HepG2 (cell line): ENCODE data around the gene TBL3. TPM values are rescaled to one million over a fixed set of nuclear protein-coding genes. Genes with fewer than 3 reads are reported as not detected.
A peak's percentile ranks its signal among the peaks of the same experiment; 100 is the strongest.

Source experiments
- ATRX ChIP-seq: sonication (generic); formaldehyde crosslinking; IDR thresholded peaks from 2 replicates; pipeline ENCODE4 v1.4.0; 2020; ENCODE audit warnings: missing genetic modification reagents, borderline replicate concordance
- HNRNPK ChIP-seq: fragments of 200-400 bp; formaldehyde crosslinking; IDR thresholded peaks from 2 replicates; pipeline ENCODE4 v1.6.1; 2018; ENCODE audit warnings: low read length, low read depth, moderate library complexity, mild to moderate bottlenecking; ENCODE audit not compliant: poor library complexity, severe bottlenecking
- KDM5B ChIP-seq: sonication (generic); formaldehyde crosslinking; IDR thresholded peaks from 2 replicates; pipeline ENCODE4 v1.4.0; 2020; ENCODE audit warnings: missing genetic modification reagents, mild to moderate bottlenecking, borderline replicate concordance
- MTA3 ChIP-seq: sonication (generic); formaldehyde crosslinking; IDR thresholded peaks from 2 replicates; pipeline ENCODE4 v1.4.0; 2020; ENCODE audit warnings: missing genetic modification reagents
- MTF1 ChIP-seq: sonication (generic); formaldehyde crosslinking; IDR thresholded peaks from 2 replicates; pipeline ENCODE4 v1.5.0; 2020; ENCODE audit warnings: missing genetic modification reagents
- MXD3 ChIP-seq: IDR thresholded peaks from 2 replicates; pipeline ENCODE4 v1.6.1; 2016; ENCODE audit warnings: mild to moderate bottlenecking, missing biosample characterization, missing genetic modification reagents
- PCBP2 ChIP-seq: fragments of 200-400 bp; formaldehyde crosslinking; optimal IDR thresholded peaks from 2 replicates; pipeline ENCODE3; 2018; ENCODE audit warnings: low read length, low read depth; ENCODE audit not compliant: poor library complexity, severe bottlenecking
- POLR2AphosphoS2 ChIP-seq: IDR thresholded peaks from 2 replicates; pipeline ENCODE4 v1.6.1; 2011; ENCODE audit warnings: low read depth, low read length, improper control_type of control experiment
- SUZ12 ChIP-seq: fragments of 150-350 bp; IDR thresholded peaks from 2 replicates; pipeline ENCODE4 v1.6.1; 2014; ENCODE audit warnings: low read depth, low read length
- YEATS2 ChIP-seq: sonication (generic); formaldehyde crosslinking; IDR thresholded peaks from 2 replicates; pipeline ENCODE4 v1.4.0; 2020; ENCODE audit warnings: missing genetic modification reagents, borderline replicate concordance
- ZBTB39 ChIP-seq: sonication (generic); formaldehyde crosslinking; IDR thresholded peaks from 2 replicates; pipeline ENCODE4 v1.5.0; 2020; ENCODE audit warnings: missing genetic modification reagents
- ZBTB42 ChIP-seq: sonication (generic); formaldehyde crosslinking; IDR thresholded peaks from 2 replicates; pipeline ENCODE4 v1.5.0; 2020; ENCODE audit warnings: mild to moderate bottlenecking, missing genetic modification reagents
- ZMAT3 ChIP-seq: sonication (generic); formaldehyde crosslinking; conservative IDR thresholded peaks from 2 replicates; pipeline ENCODE4 v1.7.0; 2021; ENCODE audit warnings: missing genetic modification reagents
- ZNF326 ChIP-seq: sonication (generic); formaldehyde crosslinking; IDR thresholded peaks from 2 replicates; pipeline ENCODE4 v1.4.0; 2020; ENCODE audit warnings: missing genetic modification reagents, borderline replicate concordance
- ZNF333 ChIP-seq: sonication (generic); formaldehyde crosslinking; IDR thresholded peaks from 2 replicates; pipeline ENCODE4 v1.4.0; 2020; ENCODE audit warnings: mild to moderate bottlenecking, missing genetic modification reagents, borderline replicate concordance
- ZNF557 ChIP-seq: sonication (generic); formaldehyde crosslinking; IDR thresholded peaks from 2 replicates; pipeline ENCODE4 v1.4.0; 2020; ENCODE audit warnings: missing genetic modification reagents
- ZNF569 ChIP-seq: sonication (generic); formaldehyde crosslinking; IDR thresholded peaks from 2 replicates; pipeline ENCODE4 v1.5.0; 2020; ENCODE audit warnings: mild to moderate bottlenecking, missing genetic modification reagents, moderate library complexity, borderline replicate concordance
- ZNF720 ChIP-seq: sonication (generic); formaldehyde crosslinking; IDR thresholded peaks from 2 replicates; pipeline ENCODE4 v1.4.0; 2020; ENCODE audit warnings: missing genetic modification reagents
- ZNF879 ChIP-seq: sonication (generic); formaldehyde crosslinking; IDR thresholded peaks from 2 replicates; pipeline ENCODE4 v1.8.1; 2023; ENCODE audit warnings: missing genetic modification reagents
- polyA plus RNA-seq, 8 experiments: library from polyadenylated mRNA; depleted of rRNA in 3 of 8; stranded (reverse) in 7 of 8; unstranded in 1 of 8; fragments of >200 nt; fragmentation: Illumina TruSeq in 4 of 8; extraction: Trizol in 4 of 8; gene quantifications; 2 replicates each; pipeline versions ENCODE4 v1.2.1 to v1.2.3, GENCODE V29; 2011 to 2016; ENCODE audit warnings: low read depth in 4 of 8, missing spikeins in 1 of 8, mixed read lengths in 1 of 8; ENCODE audit not compliant: insufficient read depth in 1 of 8
- total RNA-seq, 5 experiments: library from RNA; depleted of rRNA; stranded (reverse); fragments of >200 nt; fragmentation: Illumina TruSeq; extraction: Trizol; gene quantifications; 2 replicates each; pipeline ENCODE4 v1.2.3, GENCODE V29; 2016; ENCODE audit warnings: low read depth in 1 of 5
- TF ChIP-seq, protein P1 (sequence below): IDR thresholded peaks from 2 replicates; pipeline ENCODE4 v1.6.1; 2016; ENCODE audit warnings: low read depth, missing genetic modification reagents, missing compliant biosample characterization
- TF ChIP-seq, protein P2 (sequence below): sonication (generic); formaldehyde crosslinking; IDR thresholded peaks from 2 replicates; pipeline ENCODE4 v1.8.1; 2022; ENCODE audit warnings: mild to moderate bottlenecking, missing genetic modification reagents

The TBL3 gene
- total and polyA plus RNA-seq, 2 of the 13 experiments (the other 11 are each of a cell fraction or from before 2014, with no cell fraction given) = 16.8 to 38.0 TPM

GRCh38 chr16:1940273-1941161 is 31.3 kb upstream of the TBL3 start (continued):
- no peak for TF ChIP-seq ZBTB39 (CRISPR knock-in tag)
- no peak for TF ChIP-seq ZBTB42 (CRISPR knock-in tag)
- TF ChIP-seq YEATS2 (CRISPR knock-in tag) = no peak; the same call in 1 of the 2 replicates
- no peak for TF ChIP-seq PCBP2
- no peak for TF ChIP-seq MTF1
- no peak for TF ChIP-seq POLR2AphosphoS2
- no peak for TF ChIP-seq ZNF720
- no peak for TF ChIP-seq SUZ12
- no peak for TF ChIP-seq ZNF326 (CRISPR knock-in tag)
- peak; percentile 88 for TF ChIP-seq KDM5B (CRISPR knock-in tag)
- TF ChIP-seq MTA3 = no peak
- no peak for TF ChIP-seq ZNF557 (CRISPR knock-in tag)
- TF ChIP-seq MXD3 (CRISPR knock-in tag) = 0 out of 2 replicates have a peak, but pooled peaks have one; percentile 11
- peak; percentile 66; the same call in 1 of the 2 replicates for TF ChIP-seq ZNF879 (CRISPR knock-in tag)
- TF ChIP-seq HNRNPK = no peak
- peak; percentile 86; the same call in 1 of the 2 replicates for TF ChIP-seq ZNF333 (CRISPR knock-in tag)
- TF ChIP-seq, protein P1, sequence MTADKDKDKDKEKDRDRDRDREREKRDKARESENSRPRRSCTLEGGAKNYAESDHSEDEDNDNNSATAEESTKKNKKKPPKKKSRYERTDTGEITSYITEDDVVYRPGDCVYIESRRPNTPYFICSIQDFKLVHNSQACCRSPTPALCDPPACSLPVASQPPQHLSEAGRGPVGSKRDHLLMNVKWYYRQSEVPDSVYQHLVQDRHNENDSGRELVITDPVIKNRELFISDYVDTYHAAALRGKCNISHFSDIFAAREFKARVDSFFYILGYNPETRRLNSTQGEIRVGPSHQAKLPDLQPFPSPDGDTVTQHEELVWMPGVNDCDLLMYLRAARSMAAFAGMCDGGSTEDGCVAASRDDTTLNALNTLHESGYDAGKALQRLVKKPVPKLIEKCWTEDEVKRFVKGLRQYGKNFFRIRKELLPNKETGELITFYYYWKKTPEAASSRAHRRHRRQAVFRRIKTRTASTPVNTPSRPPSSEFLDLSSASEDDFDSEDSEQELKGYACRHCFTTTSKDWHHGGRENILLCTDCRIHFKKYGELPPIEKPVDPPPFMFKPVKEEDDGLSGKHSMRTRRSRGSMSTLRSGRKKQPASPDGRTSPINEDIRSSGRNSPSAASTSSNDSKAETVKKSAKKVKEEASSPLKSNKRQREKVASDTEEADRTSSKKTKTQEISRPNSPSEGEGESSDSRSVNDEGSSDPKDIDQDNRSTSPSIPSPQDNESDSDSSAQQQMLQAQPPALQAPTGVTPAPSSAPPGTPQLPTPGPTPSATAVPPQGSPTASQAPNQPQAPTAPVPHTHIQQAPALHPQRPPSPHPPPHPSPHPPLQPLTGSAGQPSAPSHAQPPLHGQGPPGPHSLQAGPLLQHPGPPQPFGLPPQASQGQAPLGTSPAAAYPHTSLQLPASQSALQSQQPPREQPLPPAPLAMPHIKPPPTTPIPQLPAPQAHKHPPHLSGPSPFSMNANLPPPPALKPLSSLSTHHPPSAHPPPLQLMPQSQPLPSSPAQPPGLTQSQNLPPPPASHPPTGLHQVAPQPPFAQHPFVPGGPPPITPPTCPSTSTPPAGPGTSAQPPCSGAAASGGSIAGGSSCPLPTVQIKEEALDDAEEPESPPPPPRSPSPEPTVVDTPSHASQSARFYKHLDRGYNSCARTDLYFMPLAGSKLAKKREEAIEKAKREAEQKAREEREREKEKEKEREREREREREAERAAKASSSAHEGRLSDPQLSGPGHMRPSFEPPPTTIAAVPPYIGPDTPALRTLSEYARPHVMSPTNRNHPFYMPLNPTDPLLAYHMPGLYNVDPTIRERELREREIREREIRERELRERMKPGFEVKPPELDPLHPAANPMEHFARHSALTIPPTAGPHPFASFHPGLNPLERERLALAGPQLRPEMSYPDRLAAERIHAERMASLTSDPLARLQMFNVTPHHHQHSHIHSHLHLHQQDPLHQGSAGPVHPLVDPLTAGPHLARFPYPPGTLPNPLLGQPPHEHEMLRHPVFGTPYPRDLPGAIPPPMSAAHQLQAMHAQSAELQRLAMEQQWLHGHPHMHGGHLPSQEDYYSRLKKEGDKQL (CRISPR knock-in tag) = no peak
- no peak for TF ChIP-seq ATRX (CRISPR knock-in tag)
- no peak for TF ChIP-seq ZNF569
- TF ChIP-seq ZMAT3 (CRISPR knock-in tag) = peak; percentile 75
- TF ChIP-seq, protein P2, sequence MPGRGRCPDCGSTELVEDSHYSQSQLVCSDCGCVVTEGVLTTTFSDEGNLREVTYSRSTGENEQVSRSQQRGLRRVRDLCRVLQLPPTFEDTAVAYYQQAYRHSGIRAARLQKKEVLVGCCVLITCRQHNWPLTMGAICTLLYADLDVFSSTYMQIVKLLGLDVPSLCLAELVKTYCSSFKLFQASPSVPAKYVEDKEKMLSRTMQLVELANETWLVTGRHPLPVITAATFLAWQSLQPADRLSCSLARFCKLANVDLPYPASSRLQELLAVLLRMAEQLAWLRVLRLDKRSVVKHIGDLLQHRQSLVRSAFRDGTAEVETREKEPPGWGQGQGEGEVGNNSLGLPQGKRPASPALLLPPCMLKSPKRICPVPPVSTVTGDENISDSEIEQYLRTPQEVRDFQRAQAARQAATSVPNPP (CRISPR knock-in tag) = peak; percentile 38; the same call in 1 of the 2 replicates
